ENCODE results near the gene FBXO48. TPM values are rescaled to one million over a fixed set of nuclear protein-coding genes. Genes with fewer than 3 reads are reported as not detected.

FBXO48 gene
- total RNA-seq, 4 donors from 2014 or later, result 0.60 to 2.0 (median 1.2) TPM

GRCh38 chr2:68456198-68456597 lies 10.9 kb downstream of the FBXO48 start:
- no peaks in the 10 kb centered on the region for H3K4me1 ChIP-seq
- no peaks in the 10 kb centered on the region for H3K27me3 ChIP-seq
- WGBS, 2 donors, result 87 to 88% methylated on average over 4 of the region's 4 CpGs
- H3K9me3 ChIP-seq, result no peaks in the 10 kb centered on the region
- TF ChIP-seq EP300 (IDR thresholded peaks at IDR 0.05), result no peak
- no peak for TF ChIP-seq POLR2A (IDR thresholded peaks at IDR 0.05)
- TF ChIP-seq CTCF (IDR thresholded peaks at IDR 0.05), result no peak
- DNase-seq (ENCODE audit: low spot score in 2 of 2), result no peak
- H3K36me3 ChIP-seq, result no peaks in the 10 kb centered on the region
- H3K27ac ChIP-seq, result no peak overlapping the region
- H3K4me3 ChIP-seq, result no peak overlapping the region

GRCh38 chr2:68454719-68455118 lies 12.4 kb downstream of the FBXO48 start:
- H3K4me3 ChIP-seq, result no peak overlapping the region
- no peaks in the 10 kb centered on the region for H3K36me3 ChIP-seq
- no peak overlapping the region for H3K27ac ChIP-seq
- TF ChIP-seq POLR2A (IDR thresholded peaks at IDR 0.05) (no peak), CTCF (IDR thresholded peaks at IDR 0.05) (no peak), EP300 (IDR thresholded peaks at IDR 0.05) (no peak)
- 89 to 92% methylated on average over 3 of the region's 3 CpGs for WGBS, 2 donors
- no peaks in the 10 kb centered on the region for H3K27me3 ChIP-seq
- no peaks in the 10 kb centered on the region for H3K4me1 ChIP-seq
- DNase-seq (ENCODE audit: low spot score in 2 of 2), result no peak
- no peaks in the 10 kb centered on the region for H3K9me3 ChIP-seq

GRCh38 chr2:68453761-68454360 lies 13.2 kb downstream of the FBXO48 start:
- Histone ChIP-seq H3K27me3 (no peaks in the 10 kb centered on the region), H3K9me3 (peaks cover 0 to 4% (median 0%) of the 10 kb centered on the region in 4 donors), H3K4me3 (no peak overlapping the region), H3K27ac (no peak overlapping the region), H3K36me3 (no peaks in the 10 kb centered on the region), H3K4me1 (no peaks in the 10 kb centered on the region)
- no peak for DNase-seq (ENCODE audit: low spot score in 2 of 2)
- 85 to 88% methylated on average over 2 of the region's 2 CpGs for WGBS, 2 donors
- TF ChIP-seq EP300 (IDR thresholded peaks at IDR 0.05), result no peak
- no peak for TF ChIP-seq CTCF (IDR thresholded peaks at IDR 0.05)
- no peak for TF ChIP-seq POLR2A (IDR thresholded peaks at IDR 0.05)

- 66 to 67% methylated on average over 5 of the region's 5 CpGs for WGBS, 2 donors
- no peak for DNase-seq (ENCODE audit: low spot score in 2 of 2)
Observed at GRCh38 chr2:68452158-68452900, 14.8 kb downstream of the FBXO48 start.

GRCh38 chr2:68448671-68449653 lies 18.1 kb downstream of the FBXO48 start:
- DNase-seq (ENCODE audit: low spot score in 2 of 2), result no peak
- H3K4me3 ChIP-seq, result no peak overlapping the region
- no peak overlapping the region for H3K27ac ChIP-seq
- WGBS, 2 donors, result 92 to 97% methylated on average over 22 to 23 of the region's 24 CpGs
- no peaks in the 10 kb centered on the region for H3K27me3 ChIP-seq
- no peaks in the 10 kb centered on the region for H3K36me3 ChIP-seq
- H3K4me1 ChIP-seq, result no peaks in the 10 kb centered on the region
- peaks cover 0 to 22% (median 0%) of the 10 kb centered on the region in 4 donors for H3K9me3 ChIP-seq
- TF ChIP-seq EP300 (IDR thresholded peaks at IDR 0.05) (no peak), POLR2A (IDR thresholded peaks at IDR 0.05) (no peak), CTCF (IDR thresholded peaks at IDR 0.05) (no peak)

More at GRCh38 chr2:68452158-68452900, 14.8 kb downstream of the FBXO48 start:
- H3K9me3 ChIP-seq, result peaks cover 0 to 17% (median 0%) of the 10 kb centered on the region in 4 donors
- no peak for TF ChIP-seq EP300 (IDR thresholded peaks at IDR 0.05)
- H3K27ac ChIP-seq, result no peak overlapping the region
- H3K4me3 ChIP-seq, result no peak overlapping the region
- no peaks in the 10 kb centered on the region for H3K4me1 ChIP-seq
- H3K36me3 ChIP-seq, result no peaks in the 10 kb centered on the region
- no peaks in the 10 kb centered on the region for H3K27me3 ChIP-seq
